Measurements from ENCODE around the gene AIFM2. TPM values are rescaled to one million over a fixed set of nuclear protein-coding genes. Genes with fewer than 3 reads are reported as not detected.

Gene AIFM2
- total RNA-seq, 1 donor from 2014 or later, result 5.8 TPM

- no peak for TF ChIP-seq CTCF (conservative IDR thresholded peaks at IDR 0.05)
- no peak overlapping the region for H3K27ac Mint-ChIP-seq
- H3K4me1 Mint-ChIP-seq (ENCODE audit: unreplicated experiment), result peaks cover 15% of the 10 kb centered on the region
- peaks cover 11% of the 10 kb centered on the region for H3K36me3 Mint-ChIP-seq
- DNase-seq (ENCODE audit: extremely low spot score, unreplicated experiment), result no peak
- H3K4me3 Mint-ChIP-seq, result no peak overlapping the region
- H3K9me3 Mint-ChIP-seq, result no peaks in the 10 kb centered on the region
- H3K27me3 Mint-ChIP-seq, result peaks cover 13% of the 10 kb centered on the region
Measured at GRCh38 chr10:70135046-70135445, 2.4 kb upstream of the AIFM2 start.

GRCh38 chr10:70131560-70131937 is 1.1 kb downstream of the AIFM2 start:
- H3K4me3 Mint-ChIP-seq, result peak overlapping the region; percentile 91

GRCh38 chr10:70130878-70131559 is 1.6 kb downstream of the AIFM2 start:
- Mint-ChIP-seq H3K36me3 (peaks cover 6% of the 10 kb centered on the region), H3K4me3 (peak overlapping the region; percentile 35), H3K4me1 (ENCODE audit: unreplicated experiment) (peaks cover 15% of the 10 kb centered on the region), H3K9me3 (no peaks in the 10 kb centered on the region), H3K27me3 (peaks cover 13% of the 10 kb centered on the region), H3K27ac (peak overlapping the region; percentile 7)
- no peak for DNase-seq (ENCODE audit: extremely low spot score, unreplicated experiment)
- no peak for TF ChIP-seq CTCF (conservative IDR thresholded peaks at IDR 0.05)

More at GRCh38 chr10:70131560-70131937, 1.1 kb downstream of the AIFM2 start:
- no peak for DNase-seq (ENCODE audit: extremely low spot score, unreplicated experiment)
- Mint-ChIP-seq H3K4me1 (ENCODE audit: unreplicated experiment) (peaks cover 15% of the 10 kb centered on the region), H3K9me3 (no peaks in the 10 kb centered on the region), H3K27me3 (peaks cover 13% of the 10 kb centered on the region), H3K27ac (no peak overlapping the region), H3K36me3 (peaks cover 6% of the 10 kb centered on the region)
- no peak for TF ChIP-seq CTCF (conservative IDR thresholded peaks at IDR 0.05)

- Mint-ChIP-seq H3K9me3 (no peaks in the 10 kb centered on the region), H3K4me1 (ENCODE audit: unreplicated experiment) (peaks cover 8% of the 10 kb centered on the region), H3K27ac (no peak overlapping the region), H3K36me3 (no peaks in the 10 kb centered on the region), H3K4me3 (no peak overlapping the region), H3K27me3 (peaks cover under 1% of the 10 kb centered on the region)
- DNase-seq (ENCODE audit: extremely low spot score, unreplicated experiment), result no peak
- no peak for TF ChIP-seq CTCF (conservative IDR thresholded peaks at IDR 0.05)
Measured at GRCh38 chr10:70126700-70127395, 5.8 kb downstream of the AIFM2 start.

GRCh38 chr10:70125918-70126552 is 6.6 kb downstream of the AIFM2 start:
- Mint-ChIP-seq H3K4me1 (ENCODE audit: unreplicated experiment) (peaks cover 8% of the 10 kb centered on the region), H3K27ac (no peak overlapping the region), H3K27me3 (no peaks in the 10 kb centered on the region), H3K4me3 (no peak overlapping the region), H3K9me3 (no peaks in the 10 kb centered on the region), H3K36me3 (no peaks in the 10 kb centered on the region)
- no peak for TF ChIP-seq CTCF (conservative IDR thresholded peaks at IDR 0.05)
- DNase-seq (ENCODE audit: extremely low spot score, unreplicated experiment), result no peak

Data from type B pancreatic cell (in vitro differentiated cells).